ENCODE results near the gene PSMB9.

PSMB9 gene

GRCh38 chr6:32839356-32839755 is 14.6 kb upstream of the PSMB9 start:
- in situ Hi-C loops (cut with MboI; ENCODE audit: low sequenced_read_pairs) = no loop called here

- in situ Hi-C loops (cut with MboI; ENCODE audit: low sequenced_read_pairs) = no loop called here
Measured at GRCh38 chr6:32840604-32841246, 13.3 kb upstream of the PSMB9 start.

GRCh38 chr6:32842021-32842650 is 11.9 kb upstream of the PSMB9 start:
- in situ Hi-C loops (cut with MboI; ENCODE audit: low sequenced_read_pairs) = no loop called here

GRCh38 chr6:32842690-32843089 is 11.3 kb upstream of the PSMB9 start:
- in situ Hi-C loops (cut with MboI; ENCODE audit: low sequenced_read_pairs) = no loop called here

GRCh38 chr6:32843331-32843978 is 10.5 kb upstream of the PSMB9 start:
- in situ Hi-C loops (cut with MboI; ENCODE audit: low sequenced_read_pairs) = no loop called here

- in situ Hi-C loops (cut with MboI; ENCODE audit: low sequenced_read_pairs) = no loop called here
Measured at GRCh38 chr6:32843979-32844838, 9.8 kb upstream of the PSMB9 start, which contains the start of gene PSMB8. PSMB8 (minus strand) TSS chr6:32844047; CDS start chr6:32843996, 51 bp downstream.

- in situ Hi-C loops (cut with MboI; ENCODE audit: low sequenced_read_pairs) = no loop called here
Measured at GRCh38 chr6:32844839-32845383, 9.1 kb upstream of the PSMB9 start.

- in situ Hi-C loops (cut with MboI; ENCODE audit: low sequenced_read_pairs) = no loop called here
Measured at GRCh38 chr6:32845384-32845884, 8.6 kb upstream of the PSMB9 start.

- in situ Hi-C loops (cut with MboI; ENCODE audit: low sequenced_read_pairs) = no loop called here
Measured at GRCh38 chr6:32847004-32847403, 7.0 kb upstream of the PSMB9 start.

- in situ Hi-C loops (cut with MboI; ENCODE audit: low sequenced_read_pairs) = no loop called here
Measured at GRCh38 chr6:32847795-32848194, 6.2 kb upstream of the PSMB9 start.

- in situ Hi-C loops (cut with MboI; ENCODE audit: low sequenced_read_pairs) = no loop called here
Measured at GRCh38 chr6:32849126-32849525, 4.9 kb upstream of the PSMB9 start.

GRCh38 chr6:32851025-32851424 is 3.0 kb upstream of the PSMB9 start:
- in situ Hi-C loops (cut with MboI; ENCODE audit: low sequenced_read_pairs) = no loop called here

- in situ Hi-C loops (cut with MboI; ENCODE audit: low sequenced_read_pairs) = no loop called here
Measured at GRCh38 chr6:32852018-32852843, 1.8 kb upstream of the PSMB9 start.

- in situ Hi-C loops (cut with MboI; ENCODE audit: low sequenced_read_pairs) = no loop called here
Measured at GRCh38 chr6:32852844-32853540, 1.0 kb upstream of the PSMB9 start.

GRCh38 chr6:32854376-32855178 is 585 bp downstream of the PSMB9 start:
- in situ Hi-C loops (cut with MboI; ENCODE audit: low sequenced_read_pairs) = no loop called here

GRCh38 chr6:32855467-32856174 is 1.6 kb downstream of the PSMB9 start:
- in situ Hi-C loops (cut with MboI; ENCODE audit: low sequenced_read_pairs) = no loop called here

- in situ Hi-C loops (cut with MboI; ENCODE audit: low sequenced_read_pairs) = no loop called here
Measured at GRCh38 chr6:32857156-32857891, 3.3 kb downstream of the PSMB9 start.
